Thyroid gland (tissue), 4 donors: Measurements from ENCODE around the gene EID2B.
A peak's percentile ranks its signal among the peaks of the same experiment; 100 is the strongest.

ENCODE experiments used
- CTCF ChIP-seq, 6 experiments: fragments of 200-600 bp in 3 of 6; fragments of 450-650 bp in 3 of 6; sonication (generic) in 3 of 6; IDR thresholded peaks; one replicate each; pipeline ENCODE4 v1.5.1; 2016 to 2019; ENCODE audit warnings: antibody characterized with exemption in 6 of 6, mild to moderate bottlenecking in 2 of 6, inconsistent platforms in 1 of 6, moderate library complexity in 1 of 6
- POLR2A ChIP-seq, 2 donors: fragments of 450-650 bp; IDR thresholded peaks; one replicate each; pipeline ENCODE4 v1.6.1; 2017; ENCODE audit warnings: antibody characterized with exemption in 2 of 2, mild to moderate bottlenecking in 2 of 2, moderate library complexity in 1 of 2

GRCh38 chr19:39539518-39540332, 7.1 kb upstream of the EID2B start, which contains the start of gene EID2:
- TF ChIP-seq CTCF (IDR thresholded peaks at IDR 0.05) (peak; percentile 53 to 96 (median 82)), POLR2A (IDR thresholded peaks at IDR 0.05) (peak; percentile 49 to 94)
